Measurements from ENCODE around the gene CFLAR.
"Not testable (repeated sequence)": the region's sequence is repeated elsewhere in the genome, so short reads cannot be mapped to it uniquely, and the experiment has no call there.

The CFLAR gene

GRCh38 chr2:201174687-201175086 lies 58.7 kb downstream of the CFLAR start:
- Histone ChIP-seq H3K27ac (no peak overlapping the region), H3K36me3 (replicated peaks) (no peaks in the 10 kb centered on the region), H3K27me3 (replicated peaks) (no peaks in the 10 kb centered on the region), H3K4me3 (ENCODE audit: low read depth, low read length) (no peak overlapping the region)
- TF ChIP-seq CTCF (IDR thresholded peaks at IDR 0.05; ENCODE audit: low read depth, low read length, missing control alignments), result no peak
- DNase-seq, result no peak
- in situ Hi-C loops (cut with HindIII; ENCODE audit: low pct_ligation_motif_present, low sequenced_read_pairs), result loop anchor here (25.0 kb wide), 1 partner anchor 262 kb away; no protein-coding TSS in a partner anchor

GRCh38 chr2:201176081-201176481 lies 60.1 kb downstream of the CFLAR start:
- in situ Hi-C loops (cut with HindIII; ENCODE audit: low pct_ligation_motif_present, low sequenced_read_pairs), result loop anchor here (25.0 kb wide), 1 partner anchor 264 kb away; no protein-coding TSS in a partner anchor
- H3K27ac ChIP-seq, result no peak overlapping the region
- TF ChIP-seq CTCF (IDR thresholded peaks at IDR 0.05; ENCODE audit: low read depth, low read length, missing control alignments), result no peak
- no peak overlapping the region for H3K4me3 ChIP-seq (ENCODE audit: low read depth, low read length)
- H3K27me3 ChIP-seq (replicated peaks), result no peaks in the 10 kb centered on the region
- DNase-seq, result no peak
- no peaks in the 10 kb centered on the region for H3K36me3 ChIP-seq (replicated peaks)

- H3K27me3 ChIP-seq (replicated peaks), result no peaks in the 10 kb centered on the region
- H3K27ac ChIP-seq, result no peak overlapping the region
- H3K36me3 ChIP-seq (replicated peaks), result no peaks in the 10 kb centered on the region
- no peak for DNase-seq
- H3K4me3 ChIP-seq (ENCODE audit: low read depth, low read length), result no peak overlapping the region
- no peak for TF ChIP-seq CTCF (IDR thresholded peaks at IDR 0.05; ENCODE audit: low read depth, low read length, missing control alignments)
- in situ Hi-C loops (cut with HindIII; ENCODE audit: low pct_ligation_motif_present, low sequenced_read_pairs), result loop anchor here (25.0 kb wide), 1 partner anchor 268 kb away; no protein-coding TSS in a partner anchor
Measured at GRCh38 chr2:201180010-201180409, 64.0 kb downstream of the CFLAR start.

- in situ Hi-C loops (cut with HindIII; ENCODE audit: low pct_ligation_motif_present, low sequenced_read_pairs), result loop anchor here (25.0 kb wide), 1 partner anchor 271 kb away; no protein-coding TSS in a partner anchor
- H3K27me3 ChIP-seq (replicated peaks), result no peaks in the 10 kb centered on the region
- DNase-seq, result peak; percentile 52
- TF ChIP-seq CTCF (IDR thresholded peaks at IDR 0.05; ENCODE audit: low read depth, low read length, missing control alignments), result peak; percentile 24
- H3K36me3 ChIP-seq (replicated peaks), result no peaks in the 10 kb centered on the region
- peak within 1 kb of the TSS; percentile 22 for H3K4me3 ChIP-seq (ENCODE audit: low read depth, low read length)
- H3K27ac ChIP-seq, result no peak within 1 kb of the TSS
Measured at GRCh38 chr2:201182650-201183364, 66.8 kb downstream of the CFLAR start, which contains the start of gene CASP10. TSS of gene CASP10 (plus strand) at chr2:201183141. CDS start at chr2:201185778, 2,637 bp downstream.

- in situ Hi-C loops (cut with HindIII; ENCODE audit: low pct_ligation_motif_present, low sequenced_read_pairs), result loop anchor here (25.0 kb wide), 1 partner anchor 271 kb away; no protein-coding TSS in a partner anchor
- H3K36me3 ChIP-seq (replicated peaks), result no peaks in the 10 kb centered on the region
- no peaks in the 10 kb centered on the region for H3K27me3 ChIP-seq (replicated peaks)
- peak overlapping the region; percentile 22 for H3K4me3 ChIP-seq (ENCODE audit: low read depth, low read length)
- H3K27ac ChIP-seq, result no peak overlapping the region
- TF ChIP-seq CTCF (IDR thresholded peaks at IDR 0.05; ENCODE audit: low read depth, low read length, missing control alignments), result no peak
- DNase-seq, result no peak
Measured at GRCh38 chr2:201183365-201183727, 67.4 kb downstream of the CFLAR start.

- not testable (repeated sequence) for DNase-seq; H3K4me3 ChIP-seq (ENCODE audit: low read depth, low read length); H3K27ac ChIP-seq; H3K27me3 ChIP-seq (replicated peaks); H3K36me3 ChIP-seq (replicated peaks)
- in situ Hi-C loops (cut with HindIII; ENCODE audit: low pct_ligation_motif_present, low sequenced_read_pairs), result loop anchor here (25.0 kb wide), 1 partner anchor 272 kb away; no protein-coding TSS in a partner anchor
Measured at GRCh38 chr2:201183835-201184234, 67.9 kb downstream of the CFLAR start.

GRCh38 chr2:201184248-201184647 lies 68.3 kb downstream of the CFLAR start:
- not testable (repeated sequence) for H3K36me3 ChIP-seq (replicated peaks); H3K27ac ChIP-seq; H3K4me3 ChIP-seq (ENCODE audit: low read depth, low read length); H3K27me3 ChIP-seq (replicated peaks); DNase-seq
- in situ Hi-C loops (cut with HindIII; ENCODE audit: low pct_ligation_motif_present, low sequenced_read_pairs), result loop anchor here (25.0 kb wide), 1 partner anchor 272 kb away; no protein-coding TSS in a partner anchor

Measured in brain microvascular endothelial cell (primary cell).